HCT116 (cell line): ENCODE measurements around the gene PRR20C. TPM values are rescaled to one million over a fixed set of nuclear protein-coding genes. Genes with fewer than 3 reads are reported as not detected.

Experiments
- ATAC-seq: fragments of 200-7000 bp; cut with Tn5 transposase; 2 replicates; pipeline ENCODE4 v1.9.1; 2020; ENCODE audit warnings: mild to moderate bottlenecking, moderate library complexity
- BruUV-seq: library from RNA; stranded (reverse); fragments of 400-500 nt; replicated peaks from 2 replicates; lab custom pipeline; 2021; lab: Mats Ljungman, UMichigan
- CTCF ChIA-PET: fragments of 300-600 bp; sonication (Branson Sonifier 250); formaldehyde crosslinking; loops from one replicate; lab custom pipeline; 2021; ENCODE audit warnings: antibody characterized with exemption; lab: Charles Lee
- POLR2A ChIA-PET: fragments of 300-600, 350-600 bp; sonication (Branson Sonifier 250); formaldehyde crosslinking; loops from one replicate; lab custom pipeline; 2021; ENCODE audit warnings: antibody characterized with exemption; lab: Charles Lee
- RAD21 ChIA-PET, 2 experiments: fragments of 300-600 bp; sonication (Branson Sonifier 250); formaldehyde crosslinking; loops; one replicate each; lab custom pipeline; 2023; ENCODE audit warnings: low total read pairs in 2 of 2; ENCODE audit not compliant: uncharacterized antibody in 2 of 2, unreplicated experiment in 2 of 2, low non-redundant PET in 1 of 2; lab: Charles Lee
- DNase-seq: peaks from one replicate; pipeline ENCODE4 v3.0.0-alpha.2; 2010; ENCODE audit warnings: low read depth, low spot score
- H2AFZ ChIP-seq: fragments of 200-600 bp; shearing (Covaris generic), sonication (generic); 2 replicates; pipeline ENCODE4 v1.6.1; 2017; ENCODE audit warnings: low read depth, mixed run types, mixed read lengths, antibody characterized with exemption, low read length; ENCODE audit not compliant: poor library complexity, severe bottlenecking
- H3K27ac ChIP-seq: 2 replicates; pipeline ENCODE4 v1.5.1; 2012; ENCODE audit warnings: low read depth, low read length
- H3K27me3 ChIP-seq: fragments of 200-600 bp; sonication (generic); 2 replicates; pipeline ENCODE4 v1.6.1; 2016; ENCODE audit warnings: mixed run types, low read length, mixed read lengths; ENCODE audit not compliant: insufficient read depth
- H3K36me3 ChIP-seq, 2 experiments: fragments of 200-500 bp in 1 of 2; fragments of 200-600 bp in 1 of 2; sonication (Bioruptor generic) in 1 of 2; sonication (generic) in 1 of 2; 2 replicates each; pipeline versions ENCODE4 v1.5.1 to v1.6.1; 2014 to 2016; ENCODE audit warnings: low read length in 2 of 2, inconsistent platforms in 1 of 2, mixed read lengths in 1 of 2, mixed run types in 1 of 2; ENCODE audit not compliant: insufficient read depth in 2 of 2, control insufficient read depth in 1 of 2
- H3K4me1 ChIP-seq, 2 experiments: fragments of 200-600 bp in 1 of 2; sonication (generic) in 1 of 2; 2 replicates each; pipeline versions ENCODE4 v1.5.1 to v1.6.1; 2012 to 2017; ENCODE audit warnings: low read length in 2 of 2, inconsistent platforms in 1 of 2, mild to moderate bottlenecking in 1 of 2, mixed read lengths in 1 of 2, mixed run types in 1 of 2, moderate library complexity in 1 of 2; ENCODE audit not compliant: insufficient read depth in 2 of 2, control insufficient read depth in 1 of 2
- H3K4me2 ChIP-seq: fragments of 200-600 bp; sonication (generic); 2 replicates; pipeline ENCODE4 v1.6.1; 2017; ENCODE audit warnings: mixed run types, low read length, mixed read lengths
- H3K4me3 ChIP-seq, 2 experiments: fragments of 200-600 bp in 1 of 2; sonication (generic) in 1 of 2; replicated peaks in 1 of 2; 2 replicates each; pipeline ENCODE4 v1.5.1; 2011 to 2016; ENCODE audit warnings: low read length in 2 of 2, control low read depth in 1 of 2, low read depth in 1 of 2, mild to moderate bottlenecking in 1 of 2, mixed read lengths in 1 of 2, mixed run types in 1 of 2
- H3K79me2 ChIP-seq: fragments of 200-600 bp; sonication (generic); 2 replicates; pipeline ENCODE4 v1.6.1; 2017; ENCODE audit warnings: mild to moderate bottlenecking, mixed run types, low read length, moderate library complexity, mixed read lengths; ENCODE audit not compliant: insufficient read depth
- H3K9ac ChIP-seq: fragments of 200-600 bp; sonication (generic); 2 replicates; pipeline ENCODE4 v1.6.1; 2016; ENCODE audit warnings: low read length, mixed read lengths
- H3K9me2 ChIP-seq: fragments of 200-600 bp; sonication (generic), shearing (Covaris generic); 2 replicates; pipeline ENCODE4 v1.6.1; 2017; ENCODE audit warnings: mixed run types, mild to moderate bottlenecking, moderate library complexity; ENCODE audit not compliant: insufficient read depth
- H3K9me3 ChIP-seq, 2 experiments: fragments of 200-500 bp in 1 of 2; fragments of 200-600 bp in 1 of 2; sonication (Bioruptor generic) in 1 of 2; sonication (generic) in 1 of 2; 2 replicates each; pipeline ENCODE4 v1.6.1; 2014 to 2017; ENCODE audit warnings: low read length in 2 of 2, mixed read lengths in 2 of 2, inconsistent platforms in 1 of 2, low read depth in 1 of 2, mild to moderate bottlenecking in 1 of 2, mixed run types in 1 of 2, moderate library complexity in 1 of 2; ENCODE audit not compliant: control insufficient read depth in 1 of 2, insufficient read depth in 1 of 2
- H4K20me1 ChIP-seq: fragments of 200-600 bp; sonication (generic), shearing (Covaris generic); 2 replicates; pipeline ENCODE4 v1.6.1; 2017; ENCODE audit warnings: mixed run types, mild to moderate bottlenecking, moderate library complexity; ENCODE audit not compliant: insufficient read depth
- CBX3 ChIP-seq: IDR thresholded peaks from 2 replicates; pipeline ENCODE4 v1.6.1; 2012; ENCODE audit warnings: low read depth
- CEBPB ChIP-seq: IDR thresholded peaks from 2 replicates; pipeline ENCODE4 v1.6.1; 2012; ENCODE audit warnings: low read depth
- EGR1 ChIP-seq: IDR thresholded peaks from 2 replicates; pipeline ENCODE4 v1.6.1; 2012; ENCODE audit warnings: low read depth
- ELF1 ChIP-seq: IDR thresholded peaks from 2 replicates; pipeline ENCODE4 v1.6.1; 2012; ENCODE audit warnings: low read depth, borderline replicate concordance
- EZH2 ChIP-seq: fragments of 200-600 bp; sonication (generic); IDR thresholded peaks from 2 replicates; pipeline ENCODE4 v1.6.1; 2017; ENCODE audit warnings: antibody characterized with exemption, mixed run types
- EZH2phosphoT487 ChIP-seq: fragments of 200-600 bp; IDR thresholded peaks from 2 replicates; pipeline ENCODE4 v1.6.1; 2018; ENCODE audit warnings: antibody characterized with exemption, borderline replicate concordance
- FOSL1 ChIP-seq: IDR thresholded peaks from 2 replicates; pipeline ENCODE4 v1.6.1; 2012; ENCODE audit warnings: low read depth
- POLR2A ChIP-seq: IDR thresholded peaks from 2 replicates; pipeline ENCODE4 v1.7.0; 2011; ENCODE audit warnings: borderline replicate concordance; ENCODE audit not compliant: insufficient read depth, insufficient read length; ENCODE audit errors: extremely low read depth
- POLR2AphosphoS5 ChIP-seq: IDR thresholded peaks from 2 replicates; pipeline ENCODE4 v1.6.1; 2011; ENCODE audit warnings: mild to moderate bottlenecking, low read depth, low read length, moderate library complexity
- RAD21 ChIP-seq: IDR thresholded peaks from 2 replicates; pipeline ENCODE4 v1.6.1; 2012; ENCODE audit warnings: low read depth, mild to moderate bottlenecking
- SRF ChIP-seq: IDR thresholded peaks from 2 replicates; pipeline ENCODE4 v1.6.1; 2012; ENCODE audit warnings: low read depth
- YY1 ChIP-seq: IDR thresholded peaks from 2 replicates; pipeline ENCODE4 v1.6.1; 2011; ENCODE audit warnings: low read length, low read depth, moderate library complexity, mild to moderate bottlenecking; ENCODE audit not compliant: insufficient replicate concordance; ENCODE audit errors: extremely low read depth
- ZNF274 ChIP-seq: fragments of 200-500 bp; sonication (Bioruptor generic); IDR thresholded peaks from 2 replicates; pipeline ENCODE4 v1.6.1; 2014; ENCODE audit warnings: mild to moderate bottlenecking, low read depth, low read length, inconsistent platforms
- intact Hi-C: fragments of 100-400 bp; cut with micrococcal nuclease; formaldehyde crosslinking; loops from 2 replicates; pipeline ENCODE4 v1.10.0; 2022
- total RNA-seq: library from RNA; stranded (reverse); gene quantifications from one replicate; pipeline ENCODE4 v1.2.1, GENCODE V29; 2021; ENCODE audit not compliant: unreplicated experiment
- TF ChIP-seq, protein P1 (sequence below): IDR thresholded peaks from 2 replicates; pipeline ENCODE4 v1.6.1; 2012
- TF ChIP-seq, protein P2 (sequence below), 3 experiments: fragments of 200-600 bp in 1 of 3; sonication (generic) in 1 of 3; IDR thresholded peaks in 2 of 3; conservative IDR thresholded peaks in 1 of 3; 2 replicates each; pipeline ENCODE4 v1.5.1; 2012 to 2017; ENCODE audit warnings: low read depth in 2 of 3, low read length in 2 of 3, antibody characterized with exemption in 1 of 3, borderline replicate concordance in 1 of 3, control low read depth in 1 of 3, mild to moderate bottlenecking in 1 of 3, mixed read lengths in 1 of 3, mixed run types in 1 of 3, moderate library complexity in 1 of 3; ENCODE audit not compliant: insufficient read depth in 1 of 3
- TF ChIP-seq, protein P3 (sequence below): IDR thresholded peaks from 2 replicates; pipeline ENCODE4 v1.6.1; 2011; ENCODE audit warnings: mild to moderate bottlenecking, low read length, moderate library complexity; ENCODE audit not compliant: insufficient replicate concordance; ENCODE audit errors: extremely low read depth

The PRR20C gene
- total RNA-seq, 1 experiment from 2014 or later, result not detected

DNA sequence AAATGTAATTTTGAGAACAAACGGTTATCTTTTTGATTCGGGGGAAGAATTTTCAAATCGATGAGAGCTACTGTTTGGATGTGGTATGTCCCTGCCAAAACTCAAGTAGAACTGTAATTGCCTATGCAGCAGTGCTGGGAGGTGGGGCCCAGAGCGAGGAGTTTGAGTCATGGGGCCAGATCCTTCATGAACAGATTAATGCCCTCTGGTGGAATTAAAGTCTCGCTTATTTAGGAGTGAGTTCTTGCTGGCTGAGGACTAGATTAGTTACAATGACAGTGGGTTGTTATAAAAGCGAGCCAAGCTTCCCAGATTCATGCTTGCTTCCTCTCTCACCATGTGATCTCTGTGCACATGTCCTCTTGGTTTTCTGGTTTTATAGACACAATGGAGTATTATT lies 25.0 kb upstream of the PRR20C start:
- TF ChIP-seq, protein P1, sequence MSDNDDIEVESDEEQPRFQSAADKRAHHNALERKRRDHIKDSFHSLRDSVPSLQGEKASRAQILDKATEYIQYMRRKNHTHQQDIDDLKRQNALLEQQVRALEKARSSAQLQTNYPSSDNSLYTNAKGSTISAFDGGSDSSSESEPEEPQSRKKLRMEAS, result no peak
- TF ChIP-seq ZNF274 (no peak), RAD21 (no peak), ELF1 (no peak), POLR2A (no peak)
- TF ChIP-seq, protein P2, sequence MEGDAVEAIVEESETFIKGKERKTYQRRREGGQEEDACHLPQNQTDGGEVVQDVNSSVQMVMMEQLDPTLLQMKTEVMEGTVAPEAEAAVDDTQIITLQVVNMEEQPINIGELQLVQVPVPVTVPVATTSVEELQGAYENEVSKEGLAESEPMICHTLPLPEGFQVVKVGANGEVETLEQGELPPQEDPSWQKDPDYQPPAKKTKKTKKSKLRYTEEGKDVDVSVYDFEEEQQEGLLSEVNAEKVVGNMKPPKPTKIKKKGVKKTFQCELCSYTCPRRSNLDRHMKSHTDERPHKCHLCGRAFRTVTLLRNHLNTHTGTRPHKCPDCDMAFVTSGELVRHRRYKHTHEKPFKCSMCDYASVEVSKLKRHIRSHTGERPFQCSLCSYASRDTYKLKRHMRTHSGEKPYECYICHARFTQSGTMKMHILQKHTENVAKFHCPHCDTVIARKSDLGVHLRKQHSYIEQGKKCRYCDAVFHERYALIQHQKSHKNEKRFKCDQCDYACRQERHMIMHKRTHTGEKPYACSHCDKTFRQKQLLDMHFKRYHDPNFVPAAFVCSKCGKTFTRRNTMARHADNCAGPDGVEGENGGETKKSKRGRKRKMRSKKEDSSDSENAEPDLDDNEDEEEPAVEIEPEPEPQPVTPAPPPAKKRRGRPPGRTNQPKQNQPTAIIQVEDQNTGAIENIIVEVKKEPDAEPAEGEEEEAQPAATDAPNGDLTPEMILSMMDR (IDR thresholded peaks at IDR 0.05 in 2 of 3, conservative IDR thresholded peaks at IDR 0.05 in 1 of 3; ENCODE audit: borderline replicate concordance in 1 of 3, insufficient read depth in 1 of 3, low read depth in 2 of 3, low read length in 2 of 3), result no peak
- BruUV-seq, result no TSS peak
- ChIA-PET CTCF (no interaction called here), RAD21 (no interaction called here), POLR2A (no interaction called here)
- no peaks in the 10 kb centered on the region for H4K20me1 ChIP-seq
- peaks cover 3 to 19% of the 10 kb centered on the region in 2 experiments; a peak in 2 of 4 replicates for H3K9me3 ChIP-seq
- DNase-seq, result no peak
- no peak overlapping the region for H3K27ac ChIP-seq
- no peaks in the 10 kb centered on the region for H3K9me2 ChIP-seq
- H3K27me3 ChIP-seq, result no peaks in the 10 kb centered on the region
- no peak overlapping the region for H3K9ac ChIP-seq
- no peaks in the 10 kb centered on the region for H3K79me2 ChIP-seq
- intact Hi-C loops, result no loop called here
- H3K4me1 ChIP-seq, result no peaks in the 10 kb centered on the region
- no peak for ATAC-seq
- no peak overlapping the region for H3K4me3 ChIP-seq
- no peak overlapping the region for H2AFZ ChIP-seq
- no peaks in the 10 kb centered on the region for H3K36me3 ChIP-seq
- no peak overlapping the region for H3K4me2 ChIP-seq

DNA sequence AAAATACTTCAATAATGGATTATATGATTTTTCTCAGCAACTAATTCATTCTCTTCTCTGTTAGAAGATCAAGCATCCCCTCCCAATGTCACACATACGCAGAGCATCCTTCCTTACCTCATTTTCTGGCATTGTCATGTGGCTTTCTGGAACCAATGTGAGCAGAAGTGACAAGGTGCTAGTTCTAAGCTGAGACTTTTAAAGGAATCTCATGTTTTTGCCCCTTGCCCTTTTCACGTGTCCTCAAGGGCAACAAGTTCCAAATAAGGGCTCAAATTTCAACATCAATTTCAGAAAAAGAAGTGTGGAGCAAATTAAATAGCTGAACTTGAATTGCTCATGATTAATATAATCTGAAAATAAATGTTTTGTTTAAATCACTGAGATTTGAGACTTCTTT lies 17.8 kb upstream of the PRR20C start:
- Histone ChIP-seq H3K9ac (no peak overlapping the region), H3K4me2 (no peak overlapping the region), H3K9me2 (no peaks in the 10 kb centered on the region), H3K9me3 (peaks cover 11 to 21% of the 10 kb centered on the region in 2 experiments), H3K4me3 (no peak overlapping the region), H3K27ac (no peak overlapping the region), H3K27me3 (no peaks in the 10 kb centered on the region), H4K20me1 (no peaks in the 10 kb centered on the region), H3K36me3 (no peaks in the 10 kb centered on the region), H3K79me2 (no peaks in the 10 kb centered on the region), H2AFZ (no peak overlapping the region), H3K4me1 (no peaks in the 10 kb centered on the region)
- no peak for ATAC-seq
- POLR2A ChIA-PET, result no interaction called here
- RAD21 ChIA-PET, result no interaction called here
- intact Hi-C loops, result no loop called here
- DNase-seq, result no peak
- CTCF ChIA-PET, result no interaction called here
- BruUV-seq, result no TSS peak
- TF ChIP-seq EGR1 (no peak), FOSL1 (no peak), EZH2 (no peak), RAD21 (no peak), CEBPB (no peak), POLR2AphosphoS5 (no peak), SRF (no peak), CBX3 (no peak), EZH2phosphoT487 (no peak), YY1 (no peak)
- TF ChIP-seq, protein P3, sequence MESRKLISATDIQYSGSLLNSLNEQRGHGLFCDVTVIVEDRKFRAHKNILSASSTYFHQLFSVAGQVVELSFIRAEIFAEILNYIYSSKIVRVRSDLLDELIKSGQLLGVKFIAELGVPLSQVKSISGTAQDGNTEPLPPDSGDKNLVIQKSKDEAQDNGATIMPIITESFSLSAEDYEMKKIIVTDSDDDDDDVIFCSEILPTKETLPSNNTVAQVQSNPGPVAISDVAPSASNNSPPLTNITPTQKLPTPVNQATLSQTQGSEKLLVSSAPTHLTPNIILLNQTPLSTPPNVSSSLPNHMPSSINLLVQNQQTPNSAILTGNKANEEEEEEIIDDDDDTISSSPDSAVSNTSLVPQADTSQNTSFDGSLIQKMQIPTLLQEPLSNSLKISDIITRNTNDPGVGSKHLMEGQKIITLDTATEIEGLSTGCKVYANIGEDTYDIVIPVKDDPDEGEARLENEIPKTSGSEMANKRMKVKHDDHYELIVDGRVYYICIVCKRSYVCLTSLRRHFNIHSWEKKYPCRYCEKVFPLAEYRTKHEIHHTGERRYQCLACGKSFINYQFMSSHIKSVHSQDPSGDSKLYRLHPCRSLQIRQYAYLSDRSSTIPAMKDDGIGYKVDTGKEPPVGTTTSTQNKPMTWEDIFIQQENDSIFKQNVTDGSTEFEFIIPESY, result no peak
- TF ChIP-seq, protein P1, result no peak
